Ishikawa (cell line): ENCODE data around the gene EPHB1.

Source experiments
- CEBPB ChIP-seq: IDR thresholded peaks from 2 replicates; pipeline ENCODE4 v1.6.1; 2012
- CREB1 ChIP-seq: IDR thresholded peaks from 2 replicates; pipeline ENCODE4 v1.6.1; 2012; ENCODE audit warnings: low read depth
- EGR1 ChIP-seq: IDR thresholded peaks from 2 replicates; pipeline ENCODE4 v1.6.1; 2012
- EP300 ChIP-seq: IDR thresholded peaks from 2 replicates; pipeline ENCODE4 v1.6.1; 2012; ENCODE audit warnings: borderline replicate concordance
- FOXM1 ChIP-seq: IDR thresholded peaks from 2 replicates; pipeline ENCODE4 v1.6.1; 2012; ENCODE audit warnings: low read depth, borderline replicate concordance
- MAX ChIP-seq: IDR thresholded peaks from 2 replicates; pipeline ENCODE4 v1.6.1; 2012
- NFIC ChIP-seq: IDR thresholded peaks from 2 replicates; pipeline ENCODE4 v1.6.1; 2012
- RAD21 ChIP-seq: IDR thresholded peaks from 2 replicates; pipeline ENCODE4 v1.6.1; 2012; ENCODE audit warnings: low read depth
- TAF1 ChIP-seq: IDR thresholded peaks from 2 replicates; pipeline ENCODE4 v1.6.1; 2012; ENCODE audit warnings: low read depth, mild to moderate bottlenecking
- TEAD4 ChIP-seq: IDR thresholded peaks from 2 replicates; pipeline ENCODE4 v1.6.1; 2012
- USF1 ChIP-seq: IDR thresholded peaks from 2 replicates; pipeline ENCODE4 v1.6.1; 2012
- YY1 ChIP-seq: IDR thresholded peaks from 2 replicates; pipeline ENCODE4 v1.6.1; 2012; ENCODE audit warnings: low read depth
- ZBTB7A ChIP-seq: IDR thresholded peaks from 2 replicates; pipeline ENCODE4 v1.6.1; 2012; ENCODE audit warnings: low read depth
- TF ChIP-seq, protein P1 (sequence below): IDR thresholded peaks from 2 replicates; pipeline ENCODE4 v1.6.1; 2012; ENCODE audit warnings: low read depth, mild to moderate bottlenecking

GRCh38 chr3:135000465-135000864, 205.4 kb downstream of the EPHB1 start:
- TF ChIP-seq USF1 (no peak), EP300 (no peak), TEAD4 (no peak), TAF1 (no peak), YY1 (no peak), CREB1 (no peak), EGR1 (no peak), FOXM1 (no peak), MAX (no peak), NFIC (no peak), RAD21 (no peak), CEBPB (peak; percentile 68; the same call in 1 of the 2 replicates), ZBTB7A (no peak)
- TF ChIP-seq, protein P1, sequence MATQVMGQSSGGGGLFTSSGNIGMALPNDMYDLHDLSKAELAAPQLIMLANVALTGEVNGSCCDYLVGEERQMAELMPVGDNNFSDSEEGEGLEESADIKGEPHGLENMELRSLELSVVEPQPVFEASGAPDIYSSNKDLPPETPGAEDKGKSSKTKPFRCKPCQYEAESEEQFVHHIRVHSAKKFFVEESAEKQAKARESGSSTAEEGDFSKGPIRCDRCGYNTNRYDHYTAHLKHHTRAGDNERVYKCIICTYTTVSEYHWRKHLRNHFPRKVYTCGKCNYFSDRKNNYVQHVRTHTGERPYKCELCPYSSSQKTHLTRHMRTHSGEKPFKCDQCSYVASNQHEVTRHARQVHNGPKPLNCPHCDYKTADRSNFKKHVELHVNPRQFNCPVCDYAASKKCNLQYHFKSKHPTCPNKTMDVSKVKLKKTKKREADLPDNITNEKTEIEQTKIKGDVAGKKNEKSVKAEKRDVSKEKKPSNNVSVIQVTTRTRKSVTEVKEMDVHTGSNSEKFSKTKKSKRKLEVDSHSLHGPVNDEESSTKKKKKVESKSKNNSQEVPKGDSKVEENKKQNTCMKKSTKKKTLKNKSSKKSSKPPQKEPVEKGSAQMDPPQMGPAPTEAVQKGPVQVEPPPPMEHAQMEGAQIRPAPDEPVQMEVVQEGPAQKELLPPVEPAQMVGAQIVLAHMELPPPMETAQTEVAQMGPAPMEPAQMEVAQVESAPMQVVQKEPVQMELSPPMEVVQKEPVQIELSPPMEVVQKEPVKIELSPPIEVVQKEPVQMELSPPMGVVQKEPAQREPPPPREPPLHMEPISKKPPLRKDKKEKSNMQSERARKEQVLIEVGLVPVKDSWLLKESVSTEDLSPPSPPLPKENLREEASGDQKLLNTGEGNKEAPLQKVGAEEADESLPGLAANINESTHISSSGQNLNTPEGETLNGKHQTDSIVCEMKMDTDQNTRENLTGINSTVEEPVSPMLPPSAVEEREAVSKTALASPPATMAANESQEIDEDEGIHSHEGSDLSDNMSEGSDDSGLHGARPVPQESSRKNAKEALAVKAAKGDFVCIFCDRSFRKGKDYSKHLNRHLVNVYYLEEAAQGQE = no peak
